Esophagus muscularis mucosa (tissue), 3 donors: Measurements from ENCODE around the gene GNLY.

ENCODE experiments used
- CTCF ChIP-seq, 3 experiments: fragments of 200-600 bp in 2 of 3; fragments of 450-650 bp in 1 of 3; sonication (generic) in 2 of 3; IDR thresholded peaks; one replicate each; pipeline ENCODE4 v1.5.1; 2017 to 2019; ENCODE audit warnings: antibody characterized with exemption in 3 of 3, mild to moderate bottlenecking in 2 of 3, moderate library complexity in 1 of 3
- POLR2A ChIP-seq: fragments of 450-650 bp; IDR thresholded peaks from one replicate; pipeline ENCODE4 v1.6.1; 2017; ENCODE audit warnings: antibody characterized with exemption, moderate library complexity, mild to moderate bottlenecking, low read depth
- POLR2AphosphoS5 ChIP-seq, 2 donors: sonication (generic); formaldehyde crosslinking; IDR thresholded peaks; one replicate each; pipeline ENCODE4 v1.6.1; 2017; ENCODE audit warnings: antibody characterized with exemption in 2 of 2

GRCh38 chr2:85649201-85650190 lies 44.7 kb upstream of the GNLY start:
- TF ChIP-seq POLR2A (no peak), CTCF (IDR thresholded peaks at IDR 0.05) (no peak), POLR2AphosphoS5 (IDR thresholded peaks at IDR 0.05) (no peak)
